Activated B cell treated with CpG ODN at 0.5 μM for 24 hours (primary cell): ENCODE measurements around the gene KCNA1. TPM values are rescaled to one million over a fixed set of nuclear protein-coding genes. Genes with fewer than 3 reads are reported as not detected.
"Not testable (repeated sequence)": the region's sequence is repeated elsewhere in the genome, so short reads cannot be mapped to it uniquely, and the experiment has no call there.

Source experiments
- ATAC-seq: fragments of 200-7000 bp; cut with Tn5 transposase; one replicate; pipeline ENCODE4 v1.10.0; 2021; ENCODE audit warnings: low read depth, mild to moderate bottlenecking, moderate library complexity
- CTCF ChIA-PET: fragments of 350-600 bp; sonication (Branson Sonifier 250); formaldehyde crosslinking; loops from one replicate; lab custom pipeline; 2021; ENCODE audit warnings: antibody characterized with exemption; lab: Charles Lee
- POLR2A ChIA-PET: fragments of 350-600 bp; sonication (Branson Sonifier 250); formaldehyde crosslinking; loops from one replicate; lab custom pipeline; 2021; ENCODE audit warnings: antibody characterized with exemption; lab: Charles Lee
- DNase-seq: peaks from one replicate; pipeline ENCODE4 v3.0.0; 2022
- H3K27ac Mint-ChIP-seq: one replicate; pipeline ENCODE4 v1.8.0; 2020; ENCODE audit warnings: mixed read lengths
- H3K27me3 Mint-ChIP-seq: one replicate; pipeline ENCODE4 v1.8.0; 2021; ENCODE audit warnings: mixed read lengths
- H3K36me3 Mint-ChIP-seq: one replicate; pipeline ENCODE4 v1.8.0; 2021; ENCODE audit warnings: low read depth, mixed read lengths
- H3K4me1 Mint-ChIP-seq: one replicate; pipeline ENCODE4 v1.8.0; 2021; ENCODE audit warnings: mixed read lengths
- H3K4me3 Mint-ChIP-seq: one replicate; pipeline ENCODE4 v1.8.0; 2020; ENCODE audit warnings: mild to moderate bottlenecking, mixed read lengths
- H3K9me3 Mint-ChIP-seq: one replicate; pipeline ENCODE4 v1.8.0; 2020; ENCODE audit warnings: mixed read lengths
- intact Hi-C: fragments of 100-400 bp; cut with micrococcal nuclease; formaldehyde crosslinking; loops from one replicate; pipeline ENCODE4 v1.15.1; 2024
- total RNA-seq: library from RNA; stranded (reverse); gene quantifications from 2 replicates; pipeline ENCODE4 v1.2.3, GENCODE V29; 2022
- TF ChIP-seq, protein P1 (sequence below): fragments of 200-600 bp; IDR thresholded peaks from one replicate; pipeline ENCODE4 v1.8.0; 2022; ENCODE audit warnings: antibody characterized with exemption, mild to moderate bottlenecking

KCNA1 gene
- total RNA-seq, 1 donor from 2014 or later: 0.04 TPM

GRCh38 chr12:4874671-4875070 is 35.0 kb upstream of the KCNA1 start:
- H3K36me3 Mint-ChIP-seq: no peaks in the 10 kb centered on the region
- no peaks in the 10 kb centered on the region for H3K4me1 Mint-ChIP-seq
- peaks cover 6% of the 10 kb centered on the region for H3K9me3 Mint-ChIP-seq
- no peak overlapping the region for H3K27ac Mint-ChIP-seq
- H3K27me3 Mint-ChIP-seq: peaks cover 23% of the 10 kb centered on the region
- TF ChIP-seq, protein P1, sequence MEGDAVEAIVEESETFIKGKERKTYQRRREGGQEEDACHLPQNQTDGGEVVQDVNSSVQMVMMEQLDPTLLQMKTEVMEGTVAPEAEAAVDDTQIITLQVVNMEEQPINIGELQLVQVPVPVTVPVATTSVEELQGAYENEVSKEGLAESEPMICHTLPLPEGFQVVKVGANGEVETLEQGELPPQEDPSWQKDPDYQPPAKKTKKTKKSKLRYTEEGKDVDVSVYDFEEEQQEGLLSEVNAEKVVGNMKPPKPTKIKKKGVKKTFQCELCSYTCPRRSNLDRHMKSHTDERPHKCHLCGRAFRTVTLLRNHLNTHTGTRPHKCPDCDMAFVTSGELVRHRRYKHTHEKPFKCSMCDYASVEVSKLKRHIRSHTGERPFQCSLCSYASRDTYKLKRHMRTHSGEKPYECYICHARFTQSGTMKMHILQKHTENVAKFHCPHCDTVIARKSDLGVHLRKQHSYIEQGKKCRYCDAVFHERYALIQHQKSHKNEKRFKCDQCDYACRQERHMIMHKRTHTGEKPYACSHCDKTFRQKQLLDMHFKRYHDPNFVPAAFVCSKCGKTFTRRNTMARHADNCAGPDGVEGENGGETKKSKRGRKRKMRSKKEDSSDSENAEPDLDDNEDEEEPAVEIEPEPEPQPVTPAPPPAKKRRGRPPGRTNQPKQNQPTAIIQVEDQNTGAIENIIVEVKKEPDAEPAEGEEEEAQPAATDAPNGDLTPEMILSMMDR: no peak
- ChIA-PET CTCF (no interaction called here), POLR2A (no interaction called here)
- H3K4me3 Mint-ChIP-seq: no peak overlapping the region
- intact Hi-C loops: no loop called here
- DNase-seq (no peak), ATAC-seq (no peak)

- ATAC-seq, CTCF ChIA-PET, H3K4me1 Mint-ChIP-seq, H3K4me3 Mint-ChIP-seq, POLR2A ChIA-PET, H3K36me3 Mint-ChIP-seq, intact Hi-C loops, DNase-seq, H3K27ac Mint-ChIP-seq: not testable (repeated sequence)
- H3K9me3 Mint-ChIP-seq: peaks cover 11% of the 10 kb centered on the region
- peaks cover 21% of the 10 kb centered on the region for H3K27me3 Mint-ChIP-seq
Measured at GRCh38 chr12:4879481-4879880, 30.2 kb upstream of the KCNA1 start.

- peaks cover 11% of the 10 kb centered on the region for H3K9me3 Mint-ChIP-seq
- H3K27me3 Mint-ChIP-seq: peaks cover 32% of the 10 kb centered on the region
- ATAC-seq: no peak
- ChIA-PET POLR2A (no interaction called here), CTCF (no interaction called here)
- intact Hi-C loops: no loop called here
- TF ChIP-seq, protein P1: no peak
- no peak for DNase-seq
- H3K4me3 Mint-ChIP-seq: no peak overlapping the region
- H3K36me3 Mint-ChIP-seq: no peaks in the 10 kb centered on the region
- no peaks in the 10 kb centered on the region for H3K4me1 Mint-ChIP-seq
- no peak overlapping the region for H3K27ac Mint-ChIP-seq
Measured at GRCh38 chr12:4881266-4882064, 28.2 kb upstream of the KCNA1 start.

- no peaks in the 10 kb centered on the region for H3K4me1 Mint-ChIP-seq
- ATAC-seq: no peak
- H3K4me3 Mint-ChIP-seq: no peak overlapping the region
- no peaks in the 10 kb centered on the region for H3K9me3 Mint-ChIP-seq
- TF ChIP-seq, protein P1: no peak
- no peak overlapping the region for H3K27ac Mint-ChIP-seq
- ChIA-PET CTCF (no interaction called here), POLR2A (no interaction called here)
- no peak for DNase-seq
- intact Hi-C loops: no loop called here
- peaks cover 29% of the 10 kb centered on the region for H3K27me3 Mint-ChIP-seq
- H3K36me3 Mint-ChIP-seq: no peaks in the 10 kb centered on the region
Measured at GRCh38 chr12:4891866-4892265, 17.8 kb upstream of the KCNA1 start.

GRCh38 chr12:4892418-4892817 is 17.3 kb upstream of the KCNA1 start:
- CTCF ChIA-PET: no interaction called here
- intact Hi-C loops: no loop called here
- peaks cover 28% of the 10 kb centered on the region for H3K27me3 Mint-ChIP-seq

More at GRCh38 chr12:4892418-4892817, 17.3 kb upstream of the KCNA1 start:
- no peak overlapping the region for H3K4me3 Mint-ChIP-seq
- TF ChIP-seq, protein P1: no peak
- ATAC-seq: no peak
- H3K9me3 Mint-ChIP-seq: no peaks in the 10 kb centered on the region
- POLR2A ChIA-PET: no interaction called here
- H3K4me1 Mint-ChIP-seq: no peaks in the 10 kb centered on the region
- no peaks in the 10 kb centered on the region for H3K36me3 Mint-ChIP-seq
- no peak for DNase-seq
- H3K27ac Mint-ChIP-seq: no peak overlapping the region
